GM18511 (cell line): ENCODE data around the gene IL17RC.
"Not testable (repeated sequence)": the region's sequence is repeated elsewhere in the genome, so short reads cannot be mapped to it uniquely, and the experiment has no call there.

Source experiments
- ATAC-seq: cut with Tn5 transposase; IDR thresholded peaks from one replicate; pipeline ENCODE4 v1.9.1; 2021; ENCODE audit warnings: mild to moderate bottlenecking, moderate library complexity; ENCODE audit not compliant: unreplicated experiment

Gene IL17RC

DNA sequence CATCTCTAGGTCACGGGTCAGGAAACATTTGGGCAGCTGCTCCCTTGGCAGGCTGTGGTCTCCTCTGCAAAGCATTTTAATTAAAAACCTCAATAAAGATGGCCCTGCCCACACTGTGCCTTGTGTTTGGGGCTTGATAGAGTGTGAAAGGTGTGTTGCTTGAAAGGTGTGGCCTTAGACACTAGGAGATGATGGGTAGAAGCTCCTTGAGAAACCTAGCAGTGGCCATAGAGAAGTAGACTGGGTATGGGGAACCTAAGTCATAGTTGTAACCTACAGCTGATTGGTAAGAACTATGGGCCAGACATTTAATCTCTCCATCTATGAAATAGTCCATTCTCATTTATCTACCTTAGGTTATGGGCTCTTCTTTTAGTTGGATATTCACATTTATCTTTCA, 23.2 kb upstream of the IL17RC start:
- ATAC-seq: no peak

DNA sequence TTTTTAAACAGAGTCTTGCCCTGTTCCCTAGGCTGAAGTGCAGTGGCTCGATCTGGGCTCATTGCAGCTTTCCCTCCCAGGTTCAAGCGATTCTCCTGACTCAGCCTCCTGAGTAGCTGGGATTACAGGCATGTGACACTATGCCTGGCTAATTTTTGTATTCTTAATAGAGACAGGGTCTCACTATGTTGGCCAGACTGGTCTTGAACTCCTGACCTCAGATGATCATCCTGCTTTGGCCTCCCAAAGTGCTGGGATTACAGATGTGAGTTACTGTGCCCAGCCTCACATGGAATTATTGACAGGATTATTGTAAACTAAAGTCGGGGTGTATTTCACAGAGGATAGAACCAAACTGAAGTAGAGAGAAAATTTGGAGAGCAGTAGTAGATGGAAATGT, 21.2 kb upstream of the IL17RC start:
- not testable (repeated sequence) for ATAC-seq

DNA sequence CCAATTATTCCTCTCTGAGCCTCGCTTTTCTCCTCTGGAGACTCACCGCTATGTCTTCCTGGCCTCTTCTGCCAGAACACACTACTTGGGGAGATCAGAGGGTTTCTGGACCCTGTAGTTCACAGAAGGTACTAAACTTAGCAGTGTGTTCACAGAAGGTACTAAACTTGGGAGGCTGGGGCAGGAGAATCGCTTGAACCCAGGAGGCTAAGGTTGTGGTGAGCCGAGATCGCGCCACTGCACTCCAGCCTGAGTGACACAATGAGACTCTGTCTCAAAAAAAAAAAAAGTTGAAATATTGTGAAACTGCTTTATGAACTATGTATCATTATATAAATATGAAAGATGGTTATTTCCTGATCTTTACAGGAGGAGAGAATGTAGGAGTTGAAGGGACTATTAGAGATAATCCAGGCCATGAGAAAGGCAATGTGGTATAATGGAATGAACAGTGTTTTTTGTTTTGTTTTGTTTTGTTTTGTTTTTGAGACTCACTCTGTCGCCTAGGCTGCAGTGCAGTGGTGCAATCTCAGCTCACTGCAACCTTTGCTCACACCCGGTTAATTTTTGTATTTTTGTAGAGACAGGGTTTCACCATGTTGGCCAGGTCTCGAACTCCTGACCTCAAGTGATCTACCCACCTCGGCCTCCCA, 20.0 kb upstream of the IL17RC start:
- ATAC-seq: not testable (repeated sequence)

DNA sequence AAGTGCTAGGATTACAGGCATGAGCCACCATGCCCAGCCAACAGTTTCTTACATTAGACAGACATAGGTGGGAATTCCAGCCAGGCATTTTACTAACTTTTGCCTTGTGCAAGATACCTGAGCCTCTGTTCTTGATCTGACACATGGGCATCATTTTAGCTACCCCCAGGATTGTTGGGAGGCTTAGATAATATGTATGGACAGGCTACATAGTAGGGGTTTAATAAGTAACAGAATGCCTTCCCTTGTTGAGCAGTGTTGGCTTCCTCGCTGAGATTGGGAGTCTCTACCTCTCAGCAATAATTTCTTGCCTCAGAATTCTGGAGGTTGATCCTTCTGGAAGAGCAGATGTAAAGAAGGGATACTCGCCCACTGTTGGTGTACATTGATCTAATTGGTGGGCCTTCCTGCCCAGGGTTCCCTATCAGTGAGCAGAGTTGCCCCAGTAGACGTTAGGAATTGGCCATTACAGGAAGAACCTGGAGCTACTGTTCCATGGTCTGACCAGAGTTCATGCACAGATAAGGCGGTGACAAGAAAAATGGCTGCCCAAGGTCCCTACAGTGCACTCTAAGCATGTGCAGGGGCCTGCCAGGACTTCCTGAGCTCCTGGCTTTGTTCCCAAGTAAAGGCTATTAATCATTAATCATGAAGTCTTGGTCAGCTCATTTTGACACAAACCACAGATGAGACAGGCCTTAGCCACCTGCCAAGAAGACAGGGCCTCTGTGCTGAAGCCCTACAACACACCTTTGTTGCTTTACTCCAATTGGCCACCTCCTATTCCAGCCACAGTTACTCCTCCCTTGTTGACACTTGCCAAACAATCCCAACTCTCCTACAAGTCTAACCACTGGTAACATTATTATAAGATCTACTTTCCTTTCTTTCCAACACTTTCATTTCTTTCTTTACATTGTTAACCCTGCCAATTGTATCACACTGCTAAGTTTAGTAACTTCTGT, 19.2 kb upstream of the IL17RC start:
- peak; percentile 74 for ATAC-seq

DNA sequence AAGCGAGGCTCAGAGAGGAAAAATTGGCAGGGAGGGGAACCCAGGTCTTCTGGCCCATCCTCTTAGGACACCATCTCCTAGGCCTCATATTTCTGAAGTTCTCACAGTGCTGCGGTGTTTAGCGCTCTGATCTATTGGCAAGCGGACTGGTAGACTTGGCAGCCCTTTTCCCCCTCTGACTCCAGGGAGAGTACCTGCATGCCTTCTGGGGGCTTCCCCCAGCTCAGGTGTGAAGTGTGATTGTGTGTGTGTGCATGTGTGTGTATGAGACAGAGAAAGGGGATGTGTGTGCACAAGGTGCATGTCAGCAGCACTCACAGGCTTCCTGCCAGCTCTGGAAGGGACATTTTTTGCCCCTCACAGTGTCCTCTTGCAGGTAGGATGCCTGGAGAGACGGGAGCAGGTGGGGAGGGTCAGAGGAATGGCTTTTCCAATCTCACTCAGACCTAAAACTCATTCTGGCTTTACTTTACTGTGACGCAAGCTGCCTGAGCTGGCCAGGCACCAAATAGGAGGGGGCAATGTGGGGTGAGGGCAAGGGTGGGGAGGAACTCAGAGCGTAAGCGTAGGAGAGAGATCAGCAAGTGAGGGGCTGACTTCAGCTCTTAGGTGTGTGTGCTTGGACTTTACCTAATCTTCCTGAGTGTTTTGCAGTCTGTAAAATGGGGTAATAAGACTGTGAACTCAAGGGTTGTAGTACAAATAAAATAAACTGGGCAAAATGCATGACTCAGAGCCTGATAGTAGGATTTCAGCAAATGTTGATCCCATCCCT, 18.2 kb upstream of the IL17RC start:
- ATAC-seq: no peak

DNA sequence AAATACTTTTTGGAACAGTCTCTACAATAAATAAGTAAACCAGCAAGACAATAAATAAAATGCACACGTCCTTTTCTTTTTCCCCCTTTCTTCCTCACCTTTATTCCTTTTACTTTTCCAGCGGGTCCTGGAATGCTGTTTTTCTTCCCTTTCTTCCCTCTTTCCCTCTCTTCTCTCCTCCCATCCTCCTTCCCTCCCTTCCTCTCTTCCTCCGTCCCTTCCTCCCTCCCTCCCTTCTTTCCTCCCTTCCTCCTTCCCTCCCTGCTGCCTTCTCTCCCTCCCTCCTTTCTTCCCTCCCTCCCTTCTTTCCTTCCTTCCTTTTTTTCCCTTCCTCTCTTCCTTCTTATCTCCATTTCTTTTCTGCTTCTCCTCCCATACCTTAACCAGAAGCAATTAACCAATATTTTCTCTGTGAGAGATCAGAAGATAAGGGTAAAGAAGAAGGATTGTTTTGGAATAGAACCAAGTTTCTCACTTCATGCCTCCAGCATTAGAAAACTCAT, 17.6 kb upstream of the IL17RC start:
- ATAC-seq: no peak

DNA sequence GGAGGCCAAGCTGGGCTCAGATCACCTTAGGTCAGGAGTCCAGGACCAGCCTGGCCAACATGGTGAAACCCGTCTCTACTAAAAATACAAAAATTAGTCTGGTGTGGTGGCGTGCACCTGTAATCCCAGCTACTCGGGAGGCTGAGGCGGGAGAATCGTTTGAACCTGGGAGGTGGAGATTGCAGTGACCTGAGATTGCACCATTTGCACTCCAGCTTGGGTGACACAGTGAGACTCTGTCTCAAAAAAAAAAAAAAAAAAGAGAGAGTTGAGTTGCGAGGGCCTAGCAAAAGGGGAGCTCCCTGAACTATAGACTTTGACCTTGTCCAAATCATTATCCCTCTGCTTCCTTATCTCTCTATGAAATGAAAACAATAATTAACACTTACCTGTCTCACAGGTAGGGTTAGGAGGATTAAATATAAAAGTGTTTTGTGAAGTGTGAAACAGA, 15.9 kb upstream of the IL17RC start:
- ATAC-seq: not testable (repeated sequence)

DNA sequence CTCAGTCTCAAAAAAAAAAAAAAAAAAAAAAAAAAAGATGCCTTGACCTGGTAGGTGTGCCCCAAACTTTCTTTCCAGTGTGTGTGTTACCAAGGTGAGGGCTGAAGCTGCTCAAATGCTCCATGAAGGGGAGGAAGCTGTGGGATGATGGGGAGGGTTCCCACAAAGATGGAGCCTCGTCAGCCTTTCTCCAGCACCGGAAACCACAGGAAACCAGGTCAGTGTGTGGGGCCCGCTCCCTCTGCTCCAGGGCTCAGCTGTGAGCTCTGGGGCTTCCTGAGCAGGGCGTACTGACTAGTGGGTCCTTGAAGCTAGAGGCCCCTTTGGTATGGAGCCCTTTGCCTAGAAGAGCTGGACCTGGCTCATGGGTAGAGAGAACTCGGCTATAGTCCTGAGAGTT, 14.9 kb upstream of the IL17RC start:
- no peak for ATAC-seq

DNA sequence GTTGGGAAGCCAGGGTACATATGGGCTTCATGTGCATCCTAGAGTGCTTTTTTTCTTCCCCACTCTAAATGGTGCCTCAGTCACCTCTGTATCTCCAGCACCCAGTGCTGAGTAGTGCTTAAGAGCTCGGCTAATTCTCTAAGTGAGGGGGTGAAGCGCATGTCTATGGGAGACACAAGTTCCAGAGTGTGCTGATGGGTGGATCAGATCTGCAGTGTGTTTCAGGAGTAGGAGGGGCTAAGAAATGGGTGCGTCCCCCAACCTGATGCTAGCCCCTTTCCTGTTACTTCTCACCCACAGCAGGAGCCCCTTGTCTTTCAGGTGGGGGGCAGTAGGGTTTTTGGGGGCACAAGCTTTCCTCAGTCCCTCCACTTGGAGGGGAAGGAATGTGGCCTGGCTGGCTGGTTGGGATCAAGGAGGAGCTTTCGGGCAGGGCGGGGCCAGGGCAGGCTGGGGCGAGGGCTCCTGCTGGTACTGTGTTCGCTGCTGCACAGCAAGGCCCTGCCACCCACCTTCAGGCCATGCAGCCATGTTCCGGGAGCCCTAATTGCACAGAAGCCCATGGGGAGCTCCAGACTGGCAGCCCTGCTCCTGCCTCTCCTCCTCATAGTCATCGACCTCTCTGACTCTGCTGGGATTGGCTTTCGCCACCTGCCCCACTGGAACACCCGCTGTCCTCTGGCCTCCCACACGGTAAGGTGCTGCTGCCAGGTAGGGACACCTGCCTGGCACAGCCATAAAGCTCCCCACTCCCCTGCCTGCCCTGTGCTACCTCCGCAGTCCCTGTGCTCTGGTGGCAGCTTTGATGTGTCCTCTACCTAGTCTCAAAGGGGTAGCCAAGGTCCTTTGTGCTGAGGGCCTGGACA, 14.3 kb upstream of the IL17RC start, which contains the start of gene IL17RE:
IL17RE (plus strand) TSS at position 477 of the 866 bp plus-strand sequence; CDS start at position 562, 85 bp downstream.
- ATAC-seq: no peak

DNA sequence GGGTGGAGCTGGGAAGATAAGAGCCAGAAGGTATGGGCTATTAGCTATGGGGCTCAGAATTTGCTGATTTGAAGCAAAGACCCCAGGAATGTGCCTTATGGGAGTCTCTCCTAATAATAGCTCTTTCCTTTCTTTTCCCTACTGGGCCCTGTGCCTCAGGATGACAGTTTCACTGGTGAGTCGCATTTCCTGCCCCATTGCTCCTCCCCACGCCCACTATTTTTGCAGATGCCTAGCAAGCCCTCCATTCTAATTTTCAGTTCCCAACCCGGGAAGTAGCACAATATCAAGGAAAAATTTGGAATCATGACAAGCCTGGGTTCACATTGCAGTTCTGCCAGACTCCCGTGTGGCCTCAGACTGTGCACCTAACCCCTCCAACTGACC, 13.7 kb upstream of the IL17RC start:
- ATAC-seq: no peak

DNA sequence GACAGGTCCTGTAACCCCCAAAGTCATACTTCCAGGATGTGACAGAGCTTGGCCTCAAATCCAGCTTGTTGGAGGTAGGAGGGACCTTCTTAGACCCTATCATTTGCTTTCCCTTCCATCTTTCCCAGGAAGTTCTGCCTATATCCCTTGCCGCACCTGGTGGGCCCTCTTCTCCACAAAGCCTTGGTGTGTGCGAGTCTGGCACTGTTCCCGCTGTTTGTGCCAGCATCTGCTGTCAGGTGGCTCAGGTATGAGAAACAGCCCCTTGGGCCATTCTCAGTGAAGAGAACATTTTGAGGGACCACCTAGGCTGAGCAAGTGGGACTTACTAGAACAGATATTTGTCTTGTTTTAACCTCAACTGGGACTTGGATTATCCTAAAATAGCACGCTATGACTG, 13.0 kb upstream of the IL17RC start:
- ATAC-seq: no peak

DNA sequence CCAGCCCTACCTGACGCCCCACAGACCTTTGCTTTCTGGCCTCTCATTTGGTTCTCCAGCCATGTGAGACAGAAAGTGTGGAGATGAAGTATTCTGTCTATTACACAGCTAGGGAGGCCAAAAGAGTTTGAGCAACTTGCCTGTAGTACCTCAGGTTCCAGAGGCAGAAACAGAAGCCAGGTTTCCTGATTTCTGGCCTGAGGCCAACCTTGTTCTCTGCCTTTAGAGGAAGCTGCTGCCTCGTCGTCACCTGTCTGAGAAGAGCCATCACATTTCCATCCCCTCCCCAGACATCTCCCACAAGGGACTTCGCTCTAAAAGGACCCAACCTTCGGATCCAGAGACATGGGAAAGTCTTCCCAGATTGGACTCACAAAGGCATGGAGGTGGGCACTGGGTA, 10.4 kb upstream of the IL17RC start:
- no peak for ATAC-seq

DNA sequence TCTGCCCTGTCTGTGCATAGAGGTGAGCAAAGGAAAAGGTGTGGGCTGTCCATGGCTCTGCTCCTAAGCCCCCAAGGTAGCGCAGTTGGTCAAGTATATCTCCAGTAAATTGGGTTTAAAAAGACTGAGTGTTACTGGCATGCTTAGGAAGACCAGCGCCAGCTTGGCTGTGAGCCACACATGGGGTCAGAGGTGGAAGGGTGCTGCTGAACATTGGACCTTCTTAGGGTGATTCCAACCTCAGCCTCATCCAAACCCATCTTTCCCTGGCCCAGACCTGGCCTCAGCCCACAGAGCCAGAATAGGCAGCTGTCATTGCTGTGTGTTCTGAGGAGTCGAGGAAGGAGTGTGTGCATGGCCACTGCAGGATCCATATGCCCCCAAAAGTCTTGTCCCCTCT, 8.6 kb upstream of the IL17RC start:
- ATAC-seq: no peak

DNA sequence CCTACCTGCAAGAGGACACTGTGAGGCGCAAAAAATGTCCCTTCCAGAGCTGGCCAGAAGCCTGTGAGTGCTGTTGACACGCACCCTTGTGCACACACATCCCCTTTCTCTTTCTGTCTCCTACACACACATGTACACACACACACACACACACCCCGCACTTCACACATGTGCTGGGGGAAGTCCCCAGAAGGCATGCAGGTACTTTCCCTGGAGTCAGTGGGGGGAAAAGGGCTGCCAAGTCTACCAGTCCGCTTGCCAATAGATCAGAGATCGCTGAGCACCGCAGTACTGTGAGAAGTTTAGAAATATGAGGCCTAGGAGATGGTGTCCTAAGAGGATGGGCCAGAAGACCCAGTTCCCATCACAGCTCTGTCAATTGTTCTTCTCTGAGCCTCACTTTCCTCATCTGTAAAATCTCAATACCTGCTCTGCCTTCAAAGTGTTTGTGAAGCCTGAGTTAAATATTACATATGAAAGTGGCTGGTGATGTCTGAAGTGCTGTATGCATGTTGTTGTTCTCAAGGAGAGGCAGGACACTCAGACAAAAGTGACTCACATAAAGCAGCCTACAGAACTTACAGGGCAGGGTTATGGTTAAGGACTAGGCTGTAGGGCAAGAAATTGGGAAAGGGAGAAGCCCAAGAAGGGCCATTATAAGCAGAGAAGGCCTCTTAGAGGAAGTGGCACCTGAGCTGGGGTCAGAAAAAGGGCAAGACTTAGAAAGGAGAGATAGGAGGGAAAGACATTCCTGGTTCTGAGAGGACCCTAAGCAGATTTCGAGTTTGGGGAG, 7.5 kb upstream of the IL17RC start:
- ATAC-seq: no peak

DNA sequence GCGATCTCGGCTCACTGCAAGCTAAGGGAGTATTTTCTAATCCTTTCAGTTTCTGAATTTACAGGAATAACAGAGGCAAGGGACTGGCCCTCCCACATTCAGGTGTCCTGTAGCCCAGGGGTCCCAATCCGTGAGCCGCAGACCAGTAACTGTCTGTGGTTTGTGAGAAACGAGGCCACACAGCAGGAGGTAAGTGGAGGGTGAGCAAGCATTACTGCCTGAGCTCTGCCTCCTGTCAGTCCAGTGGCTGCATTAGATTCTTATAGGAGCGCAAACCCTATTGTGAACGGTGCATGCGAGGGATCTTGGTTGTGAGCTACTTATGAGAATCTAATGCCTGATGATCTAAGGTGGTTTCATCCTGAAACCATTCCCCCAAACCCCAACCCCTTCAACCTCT, 5.0 kb upstream of the IL17RC start:
- no peak for ATAC-seq

DNA sequence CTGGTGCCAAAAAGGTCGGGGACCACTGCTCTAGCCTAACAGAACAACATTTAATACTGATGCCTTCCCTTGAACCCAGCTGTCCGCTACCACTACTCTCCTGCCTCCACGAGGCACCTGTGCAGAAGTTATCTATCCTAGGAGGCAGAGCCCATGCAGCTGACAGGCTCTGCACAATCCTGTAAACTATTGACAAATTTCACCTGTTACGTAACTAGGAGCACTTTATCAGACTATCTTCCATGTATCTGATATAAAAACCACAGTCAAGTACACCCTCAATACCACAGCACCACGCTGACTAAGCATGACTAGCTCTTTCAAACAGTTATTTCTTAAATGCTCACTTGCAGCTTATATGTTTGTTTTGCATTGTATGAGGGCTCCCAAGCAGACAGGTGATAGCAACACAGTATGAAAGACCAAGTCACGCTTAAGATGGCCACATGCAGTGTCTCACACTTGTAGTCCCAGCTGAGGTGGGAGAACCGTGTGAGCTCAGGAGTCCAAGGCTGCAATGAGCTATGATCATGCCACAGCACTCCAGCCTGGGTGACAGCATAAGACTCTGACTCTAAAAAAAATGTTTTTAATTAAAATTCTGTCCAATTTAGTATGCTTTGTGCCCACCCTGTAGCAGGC, 4.5 kb upstream of the IL17RC start:
- ATAC-seq: no peak

DNA sequence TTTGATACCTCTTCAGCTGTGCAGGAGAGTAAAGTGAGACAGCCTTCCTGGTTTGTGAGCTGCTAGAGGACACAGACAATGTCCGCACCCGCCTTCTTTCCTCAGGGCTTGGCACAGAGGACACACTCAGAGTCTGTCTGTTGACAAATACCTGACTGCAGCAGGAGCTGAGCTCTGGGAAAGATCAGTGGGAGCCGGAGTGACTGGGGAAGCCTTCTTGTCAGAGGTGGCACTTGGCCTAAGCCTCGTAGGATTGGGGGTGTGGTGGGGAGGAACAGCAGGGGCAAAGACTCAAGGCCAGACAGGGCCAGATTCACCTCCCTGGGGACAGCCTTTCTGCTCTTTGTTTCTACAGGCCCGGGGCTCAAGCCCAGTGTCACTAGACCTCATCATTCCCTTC, 3.3 kb upstream of the IL17RC start:
- no peak for ATAC-seq

DNA sequence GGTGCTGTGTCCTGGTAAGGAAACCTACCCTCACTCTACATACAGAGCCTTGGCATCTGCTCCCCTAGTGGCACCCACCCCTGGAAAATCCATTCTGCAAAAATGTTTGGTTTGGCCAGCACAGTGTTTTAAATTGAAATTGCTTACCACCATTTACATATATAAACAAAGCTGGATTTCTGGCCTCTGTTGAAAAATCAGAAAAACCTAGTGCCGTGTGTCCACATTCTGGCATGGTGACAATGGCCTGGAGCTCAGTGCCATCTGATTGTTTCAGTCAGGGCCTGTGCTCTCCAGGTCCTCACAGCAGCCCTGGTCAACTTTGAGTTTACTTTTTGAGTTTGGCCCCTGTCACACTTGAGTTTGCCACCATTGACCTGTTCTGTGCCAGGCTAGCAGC, 2.9 kb upstream of the IL17RC start:
- ATAC-seq: no peak
